NCI-H446 (cell line): ENCODE measurements around the gene ACTN4.
"Not testable (repeated sequence)": the region's sequence is repeated elsewhere in the genome, so short reads cannot be mapped to it uniquely, and the experiment has no call there.

Experiments used
- DNase-seq, 2 experiments: peaks; one replicate each; lab custom pipeline; 2025; lab: John Stamatoyannopoulos, UW

The ACTN4 gene

DNA sequence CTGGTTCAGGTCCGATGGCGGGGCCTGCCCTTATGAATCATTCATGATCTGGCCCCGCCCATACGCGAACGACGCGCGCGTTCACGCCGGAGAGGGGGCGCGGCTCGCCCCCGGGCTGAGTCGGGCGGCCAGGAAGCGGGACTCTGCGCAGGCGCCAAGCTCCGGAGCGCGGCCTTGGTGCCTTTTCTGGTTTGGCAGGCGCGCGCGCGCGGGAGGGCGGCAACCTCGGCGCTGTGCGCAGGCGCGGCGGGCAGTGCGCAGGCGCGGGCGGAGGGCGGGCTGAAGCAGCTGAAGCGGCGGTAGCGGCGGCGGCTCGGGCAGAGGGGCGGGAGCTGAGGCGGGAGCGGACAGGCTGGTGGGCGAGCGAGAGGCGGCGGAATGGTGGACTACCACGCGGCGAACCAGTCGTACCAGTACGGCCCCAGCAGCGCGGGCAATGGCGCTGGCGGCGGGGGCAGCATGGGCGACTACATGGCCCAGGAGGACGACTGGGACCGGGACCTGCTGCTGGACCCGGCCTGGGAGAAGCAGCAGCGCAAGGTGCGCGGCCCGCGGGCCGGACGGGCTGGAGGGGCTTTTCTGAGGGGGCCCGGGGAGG is at the start of gene ACTN4:
Gene ACTN4, plus strand, starts transcription at position 282 of the 598 bp plus-strand sequence. Its CDS starts 97 bp downstream, at position 379.
- peak; percentile 96 to 100 for DNase-seq

DNA sequence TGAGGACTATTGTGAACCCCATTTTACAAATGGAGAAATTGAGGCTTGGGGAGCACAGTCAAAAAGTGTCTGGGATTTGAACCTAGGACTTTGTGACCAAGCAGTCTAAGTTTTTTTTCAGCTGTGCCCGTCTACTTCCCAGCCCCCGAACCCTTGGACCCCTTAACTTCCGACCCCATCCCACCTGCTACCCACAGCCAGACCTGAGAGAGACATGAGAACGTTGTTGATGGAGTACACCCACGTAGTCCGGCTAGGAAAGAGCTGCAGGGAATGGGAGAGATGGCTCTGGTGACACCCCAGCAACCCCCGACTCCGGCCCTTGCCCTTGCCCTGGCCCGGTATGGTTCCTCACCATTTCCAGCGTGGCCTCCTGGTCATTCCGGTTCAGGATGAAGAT is 47.7 kb upstream of the ACTN4 start:
- DNase-seq, result no peak

DNA sequence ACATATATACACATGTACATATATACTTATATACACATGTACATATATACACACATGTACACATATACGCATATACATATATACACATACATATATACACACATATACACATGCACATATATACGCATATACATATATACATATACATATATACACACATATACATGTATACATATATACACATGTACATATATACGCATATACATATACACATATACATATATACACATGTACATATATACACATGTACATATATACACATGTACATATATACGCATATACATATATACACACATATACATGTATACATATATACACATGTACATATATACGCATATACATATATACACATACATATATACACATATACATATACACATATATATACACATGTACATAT is 44.6 kb upstream of the ACTN4 start:
- not testable (repeated sequence) for DNase-seq

DNA sequence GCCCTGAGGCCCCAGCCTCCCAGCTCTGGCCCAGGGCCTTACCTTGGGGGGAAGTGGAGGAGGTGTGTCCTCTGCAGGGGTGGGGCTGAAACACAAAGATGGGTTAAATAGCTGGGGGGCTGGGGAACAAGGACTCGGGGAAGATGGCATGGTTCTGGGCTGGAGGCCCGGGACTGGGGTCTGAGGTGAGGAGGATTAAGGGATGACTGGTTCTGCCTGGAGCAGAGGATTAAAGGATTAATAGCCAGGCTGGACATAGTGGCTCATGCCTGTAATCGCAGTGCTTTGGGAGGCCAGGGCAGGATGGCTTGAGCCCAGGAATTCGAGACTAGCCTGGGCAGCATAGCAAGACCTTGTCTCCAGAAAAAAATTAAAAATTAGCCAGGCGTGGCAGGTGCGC is 41.3 kb upstream of the ACTN4 start:
- no peak for DNase-seq

DNA sequence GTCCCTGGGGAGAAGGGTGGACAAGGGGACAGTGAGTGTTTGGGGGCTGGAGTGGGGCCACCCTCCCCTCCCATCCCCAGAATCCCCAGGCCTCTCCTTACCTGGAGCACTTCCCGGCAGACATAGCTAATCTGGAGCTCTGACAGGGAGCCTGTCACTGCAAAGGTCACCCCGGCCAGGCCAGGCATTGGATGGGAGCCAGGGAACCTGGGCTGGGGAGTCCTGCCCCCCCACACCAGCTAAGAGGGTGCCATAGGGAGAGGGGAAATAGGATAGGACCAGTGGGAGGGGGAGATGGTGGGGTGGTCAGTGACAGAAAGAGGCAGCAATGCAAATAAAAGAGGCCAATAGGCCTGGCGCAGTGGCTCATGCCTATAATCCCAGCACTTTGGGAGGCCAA is 33.2 kb upstream of the ACTN4 start:
- DNase-seq, result no peak

DNA sequence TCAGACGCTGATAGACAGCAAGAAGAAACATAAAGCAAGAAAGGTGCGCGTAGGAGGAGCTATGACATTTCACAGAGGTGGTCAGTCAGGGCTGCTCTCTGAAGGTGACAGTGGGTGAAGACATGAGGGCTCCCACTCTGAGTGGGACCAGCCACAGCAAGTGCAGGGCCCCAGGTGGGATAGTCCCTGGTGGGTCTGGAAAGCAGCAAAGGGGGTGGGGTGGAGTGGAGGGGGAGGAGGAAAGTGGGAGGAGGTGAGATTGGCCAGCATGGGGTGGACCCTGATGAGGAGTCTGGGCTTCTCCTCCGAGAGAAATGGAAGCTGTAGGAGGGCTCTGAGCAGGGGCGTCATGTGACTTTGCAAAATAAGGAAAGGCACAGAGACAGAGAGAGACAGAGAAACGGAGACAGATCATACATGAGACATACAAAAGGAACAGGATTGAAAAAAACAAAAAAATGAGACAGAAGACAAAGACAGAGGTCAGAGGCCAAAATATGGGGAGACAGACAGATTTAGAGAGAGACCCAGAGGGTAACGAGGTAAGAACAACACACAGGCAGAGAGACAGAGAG is 32.4 kb upstream of the ACTN4 start:
- DNase-seq, result no peak

DNA sequence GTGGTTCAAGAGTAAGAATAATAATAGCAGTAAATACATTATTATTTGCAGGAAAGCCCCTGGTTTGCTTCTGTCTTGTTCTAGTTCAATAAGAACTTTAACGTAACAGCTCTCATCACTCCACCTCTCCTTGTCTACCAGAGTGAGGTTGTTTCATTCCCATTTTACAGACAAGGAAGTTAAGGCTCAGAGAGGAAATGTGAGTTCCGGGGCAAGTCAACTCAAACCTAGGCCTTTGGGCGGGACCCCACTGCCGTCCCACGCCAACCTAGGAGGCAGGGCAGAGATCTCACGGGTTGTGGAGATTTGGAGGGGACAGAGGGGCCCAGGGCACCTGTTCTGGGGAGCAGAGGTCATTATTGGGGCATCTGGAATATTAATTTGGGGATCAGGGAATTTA is 31.2 kb upstream of the ACTN4 start:
- DNase-seq, result no peak

DNA sequence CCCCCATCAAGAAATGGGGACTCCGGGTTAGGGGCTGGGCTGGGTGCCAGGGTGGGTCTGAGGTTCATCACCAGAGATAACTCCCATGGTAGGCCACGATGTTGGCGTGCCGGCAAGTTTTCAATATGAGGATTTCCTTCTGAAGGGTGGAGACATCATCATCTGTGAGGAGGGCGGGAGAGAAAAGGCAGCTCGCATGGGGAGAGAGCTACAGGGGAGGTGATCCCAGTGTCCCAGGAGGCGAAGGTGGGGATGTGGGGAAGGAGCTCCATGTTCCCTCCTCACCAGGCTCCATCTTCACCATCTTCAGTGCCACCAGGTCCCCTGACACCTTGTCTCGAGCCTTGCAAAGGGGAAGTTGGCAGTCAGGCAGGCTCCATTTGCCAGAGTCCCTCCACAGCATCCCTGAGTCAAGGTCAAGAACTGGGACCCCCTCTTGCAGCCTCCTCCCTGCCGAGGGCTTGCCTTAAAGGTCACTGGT is 30.1 kb upstream of the ACTN4 start:
- no peak for DNase-seq

DNA sequence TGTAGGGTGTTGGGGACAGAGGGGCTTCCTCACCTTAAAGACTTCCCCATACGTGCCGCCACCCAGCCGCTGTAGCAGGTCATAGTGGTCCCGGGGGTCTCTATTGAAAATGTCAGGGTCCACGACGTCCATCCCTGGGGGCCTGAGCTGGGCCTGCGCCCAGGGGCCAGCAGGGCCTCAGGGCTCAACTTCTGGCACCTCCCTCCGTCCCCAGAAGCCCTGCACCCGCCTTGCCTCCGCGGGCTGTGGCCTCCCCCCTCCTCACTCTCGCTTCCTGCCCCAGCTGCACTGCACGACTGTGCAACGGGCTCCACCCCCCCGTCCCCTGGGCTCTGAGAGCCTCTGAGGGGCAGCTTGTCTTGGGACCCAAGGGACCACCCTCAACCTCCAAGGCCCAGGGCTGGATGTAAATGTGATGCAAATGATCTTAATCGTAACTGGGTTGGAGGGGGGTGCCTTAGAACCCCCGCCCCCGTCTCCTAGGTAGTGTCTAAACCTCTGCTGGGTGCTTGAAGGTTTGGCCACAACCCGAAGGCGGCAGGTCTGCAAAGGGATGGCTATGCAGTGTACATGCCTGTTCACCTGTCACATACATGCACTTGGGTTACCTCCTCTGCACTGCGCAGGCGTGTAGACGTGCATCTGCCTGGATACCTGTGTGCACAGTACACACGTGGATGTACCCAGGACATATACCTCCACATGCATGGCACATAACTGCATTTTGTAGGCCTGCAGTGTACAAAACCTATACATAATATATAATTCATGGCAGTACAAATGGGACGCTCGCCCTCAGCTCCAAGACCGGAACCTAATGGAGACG is 29.5 kb upstream of the ACTN4 start, which contains the start of gene MAP4K1:
Gene MAP4K1, minus strand, starts transcription at position 190 of the 826 bp plus-strand sequence. Its CDS starts 58 bp downstream, at position 132.
- DNase-seq, result no peak

DNA sequence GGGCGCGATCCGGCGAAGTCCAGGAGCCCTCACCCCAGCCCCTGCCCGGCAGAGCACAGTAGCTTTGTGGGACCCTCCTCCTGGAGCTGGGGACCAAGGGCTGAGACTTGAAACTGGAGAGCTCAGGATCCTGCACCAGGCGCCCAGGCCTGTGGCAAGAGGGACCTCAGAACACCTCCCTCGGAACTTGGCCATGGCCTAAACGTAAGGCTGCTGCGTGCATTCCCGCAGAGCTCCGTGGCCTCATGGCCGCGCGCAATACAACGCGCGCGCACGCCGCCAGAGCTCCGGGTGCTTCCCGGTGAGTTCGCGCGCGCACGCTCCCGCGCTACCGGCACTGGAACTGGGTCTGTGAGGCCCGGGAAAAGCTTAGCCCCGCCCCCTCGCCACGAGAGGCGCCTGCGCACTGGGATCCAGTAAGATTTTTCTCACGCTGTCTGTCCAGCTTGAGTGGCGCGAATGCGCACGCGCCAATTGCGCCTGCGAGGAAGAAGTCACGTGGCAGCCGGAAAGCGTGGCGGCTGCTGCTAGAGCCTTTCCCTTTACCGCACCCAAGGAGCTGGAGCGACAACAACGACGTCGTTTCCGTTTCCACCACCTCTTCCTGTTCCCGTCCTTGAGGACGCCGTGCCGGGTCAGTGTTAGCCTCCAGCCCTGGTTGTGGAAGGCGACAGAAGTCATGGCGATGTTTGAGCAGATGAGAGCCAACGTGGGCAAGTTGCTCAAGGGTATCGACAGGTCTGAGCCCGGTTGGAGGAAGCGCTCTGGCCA is 28.7 kb upstream of the ACTN4 start, which contains the start of gene EIF3K:
Gene EIF3K, plus strand, starts transcription at position 599 of the 771 bp plus-strand sequence. Its CDS starts 81 bp downstream, at position 680.
- DNase-seq, result peak; percentile 97 to 100

DNA sequence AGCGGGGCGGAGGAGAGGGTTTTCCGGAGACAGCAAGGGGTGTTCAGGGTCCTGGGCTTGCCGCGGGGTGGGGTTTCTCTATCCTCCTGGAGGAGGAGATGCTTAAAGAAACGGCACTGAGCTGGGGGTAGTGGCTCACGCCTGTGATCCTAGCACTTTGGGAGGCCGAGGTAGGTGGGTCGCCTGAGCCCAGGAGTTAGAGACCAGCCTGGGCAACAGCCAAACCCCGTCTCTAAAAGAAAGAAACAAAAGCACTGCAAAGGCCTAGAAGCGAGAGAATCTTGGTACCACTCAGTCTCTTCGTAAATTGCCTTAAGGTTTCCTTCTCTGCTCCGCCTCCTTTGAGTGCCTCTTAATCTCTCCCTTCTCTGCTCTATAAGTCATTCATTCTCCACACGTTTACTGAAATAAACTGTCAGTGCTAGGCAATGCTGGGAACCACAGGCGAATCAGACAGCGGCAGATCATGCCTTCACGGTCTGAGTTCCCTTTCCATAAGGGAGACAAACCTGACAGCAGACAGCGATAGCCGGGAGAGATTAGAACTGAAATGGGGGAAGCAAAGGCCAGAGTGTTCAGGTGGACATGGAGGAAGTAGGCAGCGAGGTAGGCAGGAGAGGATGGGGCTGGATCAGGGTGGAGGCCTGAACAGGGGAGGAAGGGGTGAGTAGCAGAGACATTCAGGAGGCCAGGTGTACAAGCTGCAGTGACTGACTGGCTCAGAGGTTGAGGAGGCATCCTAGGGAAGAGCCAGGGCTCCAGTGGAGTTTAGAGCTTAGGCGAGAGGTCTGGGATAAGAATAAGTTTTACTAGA is 27.9 kb upstream of the ACTN4 start:
- no peak for DNase-seq

DNA sequence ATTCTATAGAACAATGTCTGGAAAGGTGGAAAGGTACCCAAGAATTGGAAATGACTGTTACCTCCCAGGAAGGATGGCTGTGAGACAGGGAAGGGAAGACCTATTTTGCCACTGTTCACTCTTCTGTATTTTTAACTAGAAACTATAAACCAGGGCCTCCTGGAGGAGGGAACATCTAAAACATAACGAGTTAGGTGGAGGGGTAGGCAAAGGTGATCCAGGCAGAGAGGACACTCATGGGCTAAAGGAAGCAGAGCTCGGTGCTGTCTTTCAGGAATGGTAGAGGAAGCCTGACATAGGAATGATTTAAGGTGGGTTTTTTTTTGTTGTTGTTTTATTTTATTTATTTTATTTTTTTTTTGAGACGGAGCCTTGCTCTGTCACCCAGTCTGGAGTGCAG is 22.6 kb upstream of the ACTN4 start:
- no peak for DNase-seq

DNA sequence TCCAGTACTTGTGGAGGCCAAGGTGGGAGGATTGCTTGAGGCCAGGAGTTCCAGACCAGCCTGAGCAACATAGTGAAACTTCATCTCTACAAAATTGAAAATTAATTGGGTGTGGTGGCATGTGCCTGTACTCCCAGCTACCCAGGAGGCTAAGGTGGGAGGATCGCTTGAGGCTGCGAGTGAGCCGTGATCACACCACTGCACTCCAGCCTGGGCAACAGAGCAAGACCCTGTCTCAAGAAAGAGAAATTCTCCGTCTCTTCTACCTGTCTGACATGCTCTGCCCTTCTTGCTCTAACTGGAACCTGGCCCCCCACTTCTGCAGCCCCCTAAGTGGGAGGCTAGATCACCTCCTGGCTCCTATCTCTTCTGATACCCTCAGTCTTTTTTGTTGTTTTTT is 21.0 kb upstream of the ACTN4 start:
- no peak for DNase-seq

DNA sequence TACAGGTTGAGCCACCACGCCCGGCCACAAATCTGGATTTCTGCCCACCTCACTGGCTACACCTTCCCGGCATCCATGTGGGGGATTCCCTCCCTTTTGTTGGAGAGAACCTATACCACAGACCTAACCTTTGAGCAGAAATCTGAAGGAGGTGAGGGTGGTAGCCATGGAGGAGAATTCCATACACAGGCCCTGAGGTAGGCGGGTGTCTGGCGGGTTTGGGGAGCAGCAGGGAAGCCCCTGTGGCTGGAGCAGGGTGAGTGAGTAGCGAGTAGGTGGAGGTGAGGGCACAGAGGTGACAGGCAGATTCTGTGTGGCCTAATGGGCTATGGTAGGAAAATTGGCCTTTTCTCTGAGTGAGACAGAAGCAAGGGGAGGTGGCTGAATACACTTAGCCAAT is 17.9 kb upstream of the ACTN4 start:
- no peak for DNase-seq

DNA sequence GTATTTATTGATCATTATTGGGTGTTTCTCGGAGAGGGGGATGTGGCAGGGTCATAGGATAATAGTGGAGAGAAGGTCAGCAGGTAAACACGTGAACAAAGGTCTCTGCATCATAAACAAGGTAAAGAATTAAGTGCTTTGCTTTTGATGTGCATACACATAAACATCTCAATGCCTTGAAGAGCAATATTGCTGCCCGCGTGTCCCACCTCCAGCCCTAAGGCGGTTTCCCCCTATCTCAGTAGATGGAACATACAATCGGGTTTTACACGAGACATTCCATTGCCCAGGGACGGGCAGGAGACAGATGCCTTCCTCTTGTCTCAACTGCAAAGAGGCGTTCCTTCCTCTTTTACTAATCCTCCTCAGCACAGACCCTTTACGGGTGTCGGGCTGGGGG is 16.1 kb upstream of the ACTN4 start:
- DNase-seq, result not testable (repeated sequence)

DNA sequence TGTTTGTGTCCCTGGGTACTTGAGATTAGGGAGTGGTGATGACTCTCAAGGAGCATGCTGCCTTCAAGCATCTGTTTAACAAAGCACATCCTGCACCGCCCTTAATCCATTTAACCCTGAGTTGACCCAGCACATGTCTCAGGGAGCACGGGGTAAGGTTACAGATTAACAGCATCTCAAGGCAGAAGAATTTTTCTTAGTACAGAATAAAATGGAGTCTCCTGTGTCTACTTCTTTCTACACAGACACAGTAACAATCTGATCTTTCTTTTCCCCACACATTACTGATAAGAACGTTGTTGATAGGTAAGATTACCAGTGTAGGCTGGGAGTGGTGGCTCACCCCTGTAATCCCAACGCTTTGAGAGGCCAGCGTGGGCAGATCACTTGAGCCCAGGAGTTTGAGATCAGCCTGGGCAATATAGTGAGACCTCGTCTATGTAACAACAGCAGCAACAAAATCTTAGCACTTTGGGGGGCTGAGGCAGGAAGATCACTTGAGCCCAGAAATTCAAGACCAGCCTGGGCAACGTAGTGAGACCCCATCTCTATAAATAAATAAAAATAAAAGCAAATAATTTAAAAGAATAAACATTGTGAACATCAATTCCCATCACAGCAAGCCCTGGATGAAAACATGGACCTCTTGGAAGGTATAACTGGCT is 15.5 kb upstream of the ACTN4 start:
- DNase-seq, result not testable (repeated sequence)

DNA sequence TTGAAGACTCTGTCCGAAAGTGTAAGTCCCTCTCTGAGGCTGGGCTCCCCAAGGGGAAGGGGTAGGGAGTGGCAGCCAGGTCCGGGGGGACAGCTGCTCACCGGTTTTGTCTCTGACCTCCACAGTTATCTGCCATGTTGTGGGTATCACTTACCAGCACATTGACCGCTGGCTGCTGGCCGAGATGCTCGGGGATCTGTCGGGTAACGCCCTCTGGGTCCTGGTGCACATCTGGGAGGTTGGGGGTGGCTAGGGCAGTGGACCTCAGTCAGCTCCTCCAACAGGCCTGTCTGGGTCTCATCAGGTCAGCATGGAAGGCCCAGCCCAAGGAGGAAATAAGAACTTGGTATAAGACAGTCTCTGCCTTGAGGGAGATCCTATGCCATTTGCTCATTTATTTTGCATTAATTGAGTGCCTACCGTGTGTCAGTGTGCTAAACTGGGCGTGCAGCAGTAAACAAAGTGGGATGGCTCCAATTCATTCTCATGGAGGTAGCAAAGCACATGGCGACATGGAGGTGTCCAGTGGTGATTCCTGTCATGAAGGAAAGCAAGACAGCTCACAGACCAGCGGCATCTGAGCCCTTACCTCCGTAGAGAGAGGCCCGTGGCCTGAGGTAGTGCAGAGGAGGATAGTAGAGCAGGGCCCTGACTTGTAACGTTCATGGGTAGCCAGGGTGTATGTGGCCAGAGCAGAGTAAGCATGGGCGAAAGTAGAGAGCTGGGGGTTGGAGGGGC is 14.8 kb upstream of the ACTN4 start:
- DNase-seq, result no peak

DNA sequence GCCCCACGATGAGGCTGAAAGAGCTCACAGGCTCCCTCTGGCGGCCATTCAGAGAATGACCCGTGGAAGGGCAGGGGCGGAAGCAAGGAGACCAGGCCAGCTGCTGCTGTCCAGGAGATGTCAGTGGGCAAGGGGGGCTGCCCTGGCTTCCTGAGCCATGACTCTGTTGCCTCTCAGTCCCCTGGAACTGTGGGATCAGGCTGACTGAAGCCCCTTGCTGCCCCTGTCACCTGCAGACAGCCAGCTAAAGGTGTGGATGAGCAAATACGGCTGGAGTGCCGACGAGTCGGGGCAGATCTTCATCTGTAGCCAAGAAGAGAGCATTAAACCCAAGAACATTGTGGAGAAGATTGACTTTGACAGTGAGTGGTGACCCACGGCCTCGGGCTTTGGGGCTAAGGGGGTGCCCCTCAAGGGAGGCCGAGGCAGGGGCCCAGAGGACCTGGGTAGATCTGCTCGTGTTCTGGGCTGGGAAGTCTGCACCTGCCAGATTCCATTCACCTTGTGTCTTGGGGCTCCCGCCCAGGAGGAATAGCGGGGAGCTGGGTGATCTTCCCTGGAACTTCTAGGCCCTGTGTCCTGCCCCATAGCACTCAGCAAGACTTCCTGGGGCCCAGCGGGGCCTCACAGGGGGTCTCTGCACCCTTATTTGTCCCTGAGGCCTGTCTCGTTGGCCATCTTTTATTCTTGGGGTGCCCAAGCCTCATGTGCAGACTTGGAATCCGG is 12.5 kb upstream of the ACTN4 start:
- DNase-seq, result peak; percentile 56 to 65
